Measurements from ENCODE around the gene PLEKHA6. TPM values are rescaled to one million over a fixed set of nuclear protein-coding genes. Genes with fewer than 3 reads are reported as not detected.

Gene PLEKHA6
- total RNA-seq, 1 experiment from 2014 or later, result 5.5 TPM

- ChIA-PET POLR2A (no interaction called here), CTCF (no interaction called here)
- ATAC-seq (no peak), DNase-seq (ENCODE audit: low read depth, low spot score) (no peak)
- intact Hi-C loops (cut with micrococcal nuclease; ENCODE audit: unreplicated experiment) (no loop called here), in situ Hi-C loops (cut with HindIII; ENCODE audit: low pct_unique_long_range_greater_than_20kb, low sequenced_read_pairs) (no loop called here)
- Histone ChIP-seq H3K27ac (ENCODE audit: low read length) (no peak overlapping the region), H3K9me3 (ENCODE audit: control insufficient read depth, insufficient read depth, low read depth, low read length) (no peaks in the 10 kb centered on the region), H3K4me1 (ENCODE audit: control insufficient read depth, insufficient read depth, low read length) (0 out of 2 replicates have a peak, but pooled peaks cover 6% of the 10 kb centered on the region), H3K27me3 (ENCODE audit: control insufficient read depth, insufficient read depth, low read length) (peaks cover 3% of the 10 kb centered on the region; the same call in 1 of the 2 replicates), H3K36me3 (ENCODE audit: control insufficient read depth, insufficient read depth, low read length) (no peaks in the 10 kb centered on the region), H3K4me3 (ENCODE audit: low read depth in 2 of 2, low read length in 2 of 2) (no peak overlapping the region)
- no TSS peak for BruUV-seq (replicated peaks)
- no peak for TF ChIP-seq POLR2AphosphoS5 (IDR thresholded peaks at IDR 0.05; ENCODE audit: low read depth, low read length)
- TF ChIP-seq REST (IDR thresholded peaks at IDR 0.05; ENCODE audit: insufficient read depth in 1 of 2, low read depth in 2 of 2, low read length in 1 of 2), result no peak
- TF ChIP-seq TCF7L2 (IDR thresholded peaks at IDR 0.05; ENCODE audit: low read depth, low read length), result no peak
- TF ChIP-seq CTCF (IDR thresholded peaks at IDR 0.05), result no peak
- TF ChIP-seq SIN3A (IDR thresholded peaks at IDR 0.05; ENCODE audit: borderline replicate concordance, insufficient read depth, low read depth, low read length), result no peak
Observed at GRCh38 chr1:204292740-204293139, 67.0 kb downstream of the PLEKHA6 start.

GRCh38 chr1:204289280-204289679 is 70.4 kb downstream of the PLEKHA6 start:
- ChIA-PET POLR2A (no interaction called here), CTCF (no interaction called here)
- BruUV-seq (replicated peaks), result no TSS peak

More at GRCh38 chr1:204289280-204289679, 70.4 kb downstream of the PLEKHA6 start:
- Histone ChIP-seq H3K36me3 (ENCODE audit: control insufficient read depth, insufficient read depth, low read length) (no peaks in the 10 kb centered on the region), H3K4me1 (ENCODE audit: control insufficient read depth, insufficient read depth, low read length) (peaks cover 7% of the 10 kb centered on the region; the same call in 1 of the 2 replicates), H3K9me3 (ENCODE audit: control insufficient read depth, insufficient read depth, low read depth, low read length) (no peaks in the 10 kb centered on the region), H3K27me3 (ENCODE audit: control insufficient read depth, insufficient read depth, low read length) (peaks cover 6% of the 10 kb centered on the region; the same call in 1 of the 2 replicates), H3K27ac (ENCODE audit: low read length) (no peak overlapping the region), H3K4me3 (ENCODE audit: low read depth in 2 of 2, low read length in 2 of 2) (no peak overlapping the region)
- ATAC-seq (no peak), DNase-seq (ENCODE audit: low read depth, low spot score) (no peak)
- intact Hi-C loops (cut with micrococcal nuclease; ENCODE audit: unreplicated experiment), result no loop called here
- in situ Hi-C loops (cut with HindIII; ENCODE audit: low pct_unique_long_range_greater_than_20kb, low sequenced_read_pairs), result no loop called here
- TF ChIP-seq TCF7L2 (IDR thresholded peaks at IDR 0.05; ENCODE audit: low read depth, low read length) (no peak), POLR2AphosphoS5 (IDR thresholded peaks at IDR 0.05; ENCODE audit: low read depth, low read length) (no peak), CTCF (IDR thresholded peaks at IDR 0.05) (no peak), SIN3A (IDR thresholded peaks at IDR 0.05; ENCODE audit: borderline replicate concordance, insufficient read depth, low read depth, low read length) (no peak), REST (IDR thresholded peaks at IDR 0.05; ENCODE audit: insufficient read depth in 1 of 2, low read depth in 2 of 2, low read length in 1 of 2) (no peak)

Measured in Panc1 (cell line).